ENCODE measurements around the gene HSDL1.

GRCh38 chr16:84166796-84167695 lies 22.1 kb upstream of the HSDL1 start:
- no peak for TF ChIP-seq EZH2 (IDR thresholded peaks at IDR 0.05)
- TF ChIP-seq SIN3A (IDR thresholded peaks at IDR 0.05; ENCODE audit: low read depth) = no peak
- TF ChIP-seq, protein P1, sequence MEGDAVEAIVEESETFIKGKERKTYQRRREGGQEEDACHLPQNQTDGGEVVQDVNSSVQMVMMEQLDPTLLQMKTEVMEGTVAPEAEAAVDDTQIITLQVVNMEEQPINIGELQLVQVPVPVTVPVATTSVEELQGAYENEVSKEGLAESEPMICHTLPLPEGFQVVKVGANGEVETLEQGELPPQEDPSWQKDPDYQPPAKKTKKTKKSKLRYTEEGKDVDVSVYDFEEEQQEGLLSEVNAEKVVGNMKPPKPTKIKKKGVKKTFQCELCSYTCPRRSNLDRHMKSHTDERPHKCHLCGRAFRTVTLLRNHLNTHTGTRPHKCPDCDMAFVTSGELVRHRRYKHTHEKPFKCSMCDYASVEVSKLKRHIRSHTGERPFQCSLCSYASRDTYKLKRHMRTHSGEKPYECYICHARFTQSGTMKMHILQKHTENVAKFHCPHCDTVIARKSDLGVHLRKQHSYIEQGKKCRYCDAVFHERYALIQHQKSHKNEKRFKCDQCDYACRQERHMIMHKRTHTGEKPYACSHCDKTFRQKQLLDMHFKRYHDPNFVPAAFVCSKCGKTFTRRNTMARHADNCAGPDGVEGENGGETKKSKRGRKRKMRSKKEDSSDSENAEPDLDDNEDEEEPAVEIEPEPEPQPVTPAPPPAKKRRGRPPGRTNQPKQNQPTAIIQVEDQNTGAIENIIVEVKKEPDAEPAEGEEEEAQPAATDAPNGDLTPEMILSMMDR (IDR thresholded peaks at IDR 0.05 in 2 of 3, conservative IDR thresholded peaks at IDR 0.05 in 1 of 3; ENCODE audit: borderline replicate concordance in 1 of 3, insufficient read depth in 1 of 3, low read depth in 2 of 3, low read length in 2 of 3) = no peak
- no peak for TF ChIP-seq POLR2AphosphoS5 (IDR thresholded peaks at IDR 0.05; ENCODE audit: low read depth, low read length)
- no peak for TF ChIP-seq ZNF274 (IDR thresholded peaks at IDR 0.05; ENCODE audit: low read depth, low read length)
- no peak for TF ChIP-seq POLR2A (IDR thresholded peaks at IDR 0.05; ENCODE audit: borderline replicate concordance, extremely low read depth, insufficient read depth, insufficient read length)
- TF ChIP-seq, protein P2, sequence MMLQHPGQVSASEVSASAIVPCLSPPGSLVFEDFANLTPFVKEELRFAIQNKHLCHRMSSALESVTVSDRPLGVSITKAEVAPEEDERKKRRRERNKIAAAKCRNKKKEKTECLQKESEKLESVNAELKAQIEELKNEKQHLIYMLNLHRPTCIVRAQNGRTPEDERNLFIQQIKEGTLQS (IDR thresholded peaks at IDR 0.05) = no peak

Data from HCT116 (cell line).